H9 (cell line): ENCODE measurements around the gene RSPH9. TPM values are rescaled to one million over a fixed set of nuclear protein-coding genes. Genes with fewer than 3 reads are reported as not detected.

Experiments used
- DNase-seq: peaks from one replicate; pipeline ENCODE4 v3.0.0-alpha.2; 2017
- H2AFZ ChIP-seq: one replicate; pipeline ENCODE4 v1.6.1; 2013; ENCODE audit warnings: mild to moderate bottlenecking, low read length, control low read depth, moderate library complexity
- H2AK5ac ChIP-seq: 2 replicates; pipeline ENCODE4 v1.6.1; 2013; ENCODE audit warnings: low read length, control low read depth, mixed read lengths; ENCODE audit not compliant: insufficient read length
- H2BK120ac ChIP-seq: one replicate; pipeline ENCODE4 v1.6.1; 2013; ENCODE audit warnings: low read depth, mild to moderate bottlenecking, low read length, control low read depth, inconsistent platforms; ENCODE audit not compliant: poor library complexity, severe bottlenecking
- H2BK12ac ChIP-seq: 2 replicates; pipeline ENCODE4 v1.6.1; 2013; ENCODE audit warnings: low read length, control low read depth, mixed read lengths, low read depth; ENCODE audit not compliant: insufficient read length
- H2BK15ac ChIP-seq: 2 replicates; pipeline ENCODE4 v1.6.1; 2013; ENCODE audit warnings: low read depth, low read length, control low read depth
- H2BK20ac ChIP-seq: one replicate; pipeline ENCODE4 v1.6.1; 2013; ENCODE audit warnings: low read depth, mild to moderate bottlenecking, low read length, control low read depth, inconsistent platforms; ENCODE audit not compliant: poor library complexity, severe bottlenecking
- H2BK5ac ChIP-seq: 2 replicates; pipeline ENCODE4 v1.6.1; 2013; ENCODE audit warnings: low read length, control low read depth, mixed read lengths; ENCODE audit not compliant: insufficient read length
- H3K14ac ChIP-seq: 2 replicates; pipeline ENCODE4 v1.6.1; 2013; ENCODE audit warnings: low read length, control low read depth; ENCODE audit not compliant: insufficient read depth
- H3K18ac ChIP-seq: 2 replicates; pipeline ENCODE4 v1.6.1; 2013; ENCODE audit warnings: low read depth, mild to moderate bottlenecking, mixed read lengths, low read length, control low read depth; ENCODE audit not compliant: insufficient read length
- H3K23ac ChIP-seq: 2 replicates; pipeline ENCODE4 v1.6.1; 2013; ENCODE audit warnings: low read length, control low read depth, mixed read lengths, low read depth; ENCODE audit not compliant: insufficient read length
- H3K23me2 ChIP-seq: 2 replicates; pipeline ENCODE4 v1.6.1; 2013; ENCODE audit warnings: low read depth, mild to moderate bottlenecking, mixed read lengths, low read length, control low read depth; ENCODE audit not compliant: insufficient read length, poor library complexity, severe bottlenecking
- H3K27ac ChIP-seq: 2 replicates; pipeline ENCODE4 v1.5.1; 2013; ENCODE audit warnings: low read length, control low read depth, mixed read lengths, low read depth; ENCODE audit not compliant: insufficient read length
- H3K27me3 ChIP-seq: 2 replicates; pipeline ENCODE4 v1.6.1; 2013; ENCODE audit warnings: low read length, control low read depth, inconsistent platforms; ENCODE audit not compliant: insufficient read depth
- H3K4ac ChIP-seq: 2 replicates; pipeline ENCODE4 v1.6.1; 2013; ENCODE audit warnings: low read depth, mild to moderate bottlenecking, control low read depth, inconsistent platforms, low read length, moderate library complexity
- H3K4me1 ChIP-seq: 2 replicates; pipeline ENCODE4 v1.6.1; 2013; ENCODE audit warnings: low read length, control low read depth, inconsistent platforms; ENCODE audit not compliant: insufficient read depth
- H3K4me2 ChIP-seq: 2 replicates; pipeline ENCODE4 v1.6.1; 2013; ENCODE audit warnings: low read length, control low read depth, mixed read lengths; ENCODE audit not compliant: insufficient read length, insufficient read depth
- H3K56ac ChIP-seq: 2 replicates; pipeline ENCODE4 v1.6.1; 2013; ENCODE audit warnings: low read depth, mild to moderate bottlenecking, mixed read lengths, low read length, control low read depth; ENCODE audit not compliant: insufficient read length
- H3K79me1 ChIP-seq: 2 replicates; pipeline ENCODE4 v1.6.1; 2013; ENCODE audit warnings: low read depth, mild to moderate bottlenecking, moderate library complexity, low read length, control low read depth, inconsistent platforms; ENCODE audit not compliant: insufficient read depth, poor library complexity, severe bottlenecking
- H3K79me2 ChIP-seq: 2 replicates; pipeline ENCODE4 v1.6.1; 2013; ENCODE audit warnings: low read length, control low read depth, inconsistent platforms; ENCODE audit not compliant: insufficient read depth
- H3K9ac ChIP-seq: 2 replicates; pipeline ENCODE4 v1.6.1; 2013; ENCODE audit warnings: low read length, control low read depth, mixed read lengths; ENCODE audit not compliant: insufficient read length; ENCODE audit errors: extremely low read depth
- H3K9me3 ChIP-seq: one replicate; pipeline ENCODE4 v1.6.1; 2013; ENCODE audit warnings: low read depth, low read length, inconsistent platforms; ENCODE audit not compliant: control insufficient read depth
- H3T11ph ChIP-seq: one replicate; pipeline ENCODE4 v1.6.1; 2013; ENCODE audit warnings: mild to moderate bottlenecking, low read length, control low read depth, inconsistent platforms
- H4K20me1 ChIP-seq: one replicate; pipeline ENCODE4 v1.6.1; 2013; ENCODE audit not compliant: control insufficient read depth, insufficient read length, insufficient read depth
- H4K5ac ChIP-seq: 2 replicates; pipeline ENCODE4 v1.6.1; 2013; ENCODE audit warnings: low read depth, mild to moderate bottlenecking, mixed read lengths, low read length, control low read depth; ENCODE audit not compliant: insufficient read length
- H4K8ac ChIP-seq: replicated peaks from 2 replicates; pipeline ENCODE4 v1.6.1; 2013; ENCODE audit warnings: low read length, control low read depth, mixed read lengths, low read depth; ENCODE audit not compliant: insufficient read length
- H4K91ac ChIP-seq: 2 replicates; pipeline ENCODE4 v1.6.1; 2013; ENCODE audit warnings: low read depth, mild to moderate bottlenecking, moderate library complexity, mixed read lengths, low read length, control low read depth; ENCODE audit not compliant: insufficient read length
- H3K27ac Mint-ChIP-seq, 3 experiments: 2 replicates in 2 of 3; 3 replicates in 1 of 3; pipeline ENCODE4 v1.8.0; 2020 to 2021; ENCODE audit warnings: mixed read lengths in 3 of 3, mild to moderate bottlenecking in 1 of 3, moderate library complexity in 1 of 3
- H3K27me3 Mint-ChIP-seq: 2 replicates; pipeline ENCODE4 v1.8.0; 2021; ENCODE audit warnings: low read depth, mild to moderate bottlenecking, moderate library complexity, mixed read lengths
- H3K36me3 Mint-ChIP-seq, 3 experiments: 2 replicates in 2 of 3; 3 replicates in 1 of 3; pipeline ENCODE4 v1.8.0; 2020 to 2021; ENCODE audit warnings: low read depth in 3 of 3, mixed read lengths in 3 of 3; ENCODE audit not compliant: insufficient read depth in 1 of 3
- H3K4me1 Mint-ChIP-seq, 2 experiments: 2 replicates each; pipeline ENCODE4 v1.8.0; 2020; ENCODE audit warnings: mixed read lengths in 2 of 2
- H3K4me3 Mint-ChIP-seq, 2 experiments: 2 replicates in 1 of 2; 3 replicates in 1 of 2; pipeline ENCODE4 v1.8.0; 2020 to 2021; ENCODE audit warnings: mild to moderate bottlenecking in 2 of 2, mixed read lengths in 2 of 2, moderate library complexity in 1 of 2
- H3K9me3 Mint-ChIP-seq, 2 experiments: 2 replicates in 1 of 2; 3 replicates in 1 of 2; pipeline ENCODE4 v1.8.0; 2020; ENCODE audit warnings: mild to moderate bottlenecking in 2 of 2, mixed read lengths in 2 of 2, moderate library complexity in 1 of 2
- whole genome bisulfite sequencing: extraction: QIAGEN DNeasy Blood & Tissue Kit; methylation state at CpG from one replicate; pipeline ENCODE4 v1.1.7; 2013; ENCODE audit warnings: missing lambda C conversion rate, low lambda C conversion rate, mixed read lengths; ENCODE audit not compliant: insufficient read length; ENCODE audit errors: extremely low coverage; 5-methylcytosine and 5-hydroxymethylcytosine counted together
- total RNA-seq: library from RNA; stranded (reverse); gene quantifications from 2 replicates; pipeline ENCODE4 v1.2.1, GENCODE V29; 2021
- TF ChIP-seq, protein P1 (sequence below): fragments of 200-600 bp; sonication (generic); conservative IDR thresholded peaks from 3 replicates; pipeline ENCODE4 v1.8.0; 2021; ENCODE audit warnings: antibody characterized with exemption, mild to moderate bottlenecking

Gene RSPH9
- total RNA-seq, 1 experiment from 2014 or later, result 0.39 TPM

DNA sequence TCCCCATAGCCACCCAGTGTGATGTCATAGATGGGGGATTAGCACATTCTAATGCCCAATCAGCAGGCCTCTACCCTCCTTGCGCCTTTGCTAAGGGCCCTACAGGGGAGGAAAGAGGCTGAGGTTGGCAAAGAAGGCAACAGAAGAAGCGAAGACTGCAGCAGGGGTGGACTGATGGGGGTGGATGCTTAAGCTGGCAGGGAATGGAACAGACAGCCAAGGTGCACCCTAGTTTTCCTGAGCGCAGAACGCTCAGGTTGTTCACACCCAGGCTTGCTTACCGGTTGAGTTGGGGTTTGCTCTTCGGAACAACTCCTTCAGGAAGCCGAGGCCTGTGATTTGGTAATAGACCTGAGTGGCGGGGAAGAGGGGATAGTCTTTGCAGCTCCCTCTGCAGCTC, 30.1 kb downstream of the RSPH9 start:
- H3K14ac ChIP-seq, result no peak overlapping the region
- no CpG with 5 or more reads among the region's 8 CpGs for WGBS
- H2BK12ac ChIP-seq, result no peak overlapping the region
- Mint-ChIP-seq H3K4me3 (no peak overlapping the region), H3K36me3 (peaks cover 43 to 85% (median 64%) of the 10 kb centered on the region in 3 experiments), H3K27me3 (no peaks in the 10 kb centered on the region), H3K4me1 (peaks cover 3 to 7% of the 10 kb centered on the region in 2 experiments), H3K27ac (no peak overlapping the region; a peak in 1 of 7 replicates), H3K9me3 (no peaks in the 10 kb centered on the region)
- no peaks in the 10 kb centered on the region for H3K79me2 ChIP-seq
- H3T11ph ChIP-seq, result no peak overlapping the region
- no peak overlapping the region for H3K56ac ChIP-seq
- no peaks in the 10 kb centered on the region for H4K20me1 ChIP-seq
- no peak overlapping the region for H4K5ac ChIP-seq
- H2AFZ ChIP-seq, result no peak overlapping the region
- no peak overlapping the region for H3K9ac ChIP-seq
- H3K18ac ChIP-seq, result no peak overlapping the region
- H2BK15ac ChIP-seq, result no peak overlapping the region
- no peak overlapping the region for H3K27ac ChIP-seq
- TF ChIP-seq, protein P1, sequence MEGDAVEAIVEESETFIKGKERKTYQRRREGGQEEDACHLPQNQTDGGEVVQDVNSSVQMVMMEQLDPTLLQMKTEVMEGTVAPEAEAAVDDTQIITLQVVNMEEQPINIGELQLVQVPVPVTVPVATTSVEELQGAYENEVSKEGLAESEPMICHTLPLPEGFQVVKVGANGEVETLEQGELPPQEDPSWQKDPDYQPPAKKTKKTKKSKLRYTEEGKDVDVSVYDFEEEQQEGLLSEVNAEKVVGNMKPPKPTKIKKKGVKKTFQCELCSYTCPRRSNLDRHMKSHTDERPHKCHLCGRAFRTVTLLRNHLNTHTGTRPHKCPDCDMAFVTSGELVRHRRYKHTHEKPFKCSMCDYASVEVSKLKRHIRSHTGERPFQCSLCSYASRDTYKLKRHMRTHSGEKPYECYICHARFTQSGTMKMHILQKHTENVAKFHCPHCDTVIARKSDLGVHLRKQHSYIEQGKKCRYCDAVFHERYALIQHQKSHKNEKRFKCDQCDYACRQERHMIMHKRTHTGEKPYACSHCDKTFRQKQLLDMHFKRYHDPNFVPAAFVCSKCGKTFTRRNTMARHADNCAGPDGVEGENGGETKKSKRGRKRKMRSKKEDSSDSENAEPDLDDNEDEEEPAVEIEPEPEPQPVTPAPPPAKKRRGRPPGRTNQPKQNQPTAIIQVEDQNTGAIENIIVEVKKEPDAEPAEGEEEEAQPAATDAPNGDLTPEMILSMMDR, result no peak
- no peaks in the 10 kb centered on the region; the same call in 1 of the 2 replicates for H3K27me3 ChIP-seq
- H3K4me1 ChIP-seq, result no peaks in the 10 kb centered on the region
- H4K91ac ChIP-seq, result no peak overlapping the region
- no peaks in the 10 kb centered on the region for H3K9me3 ChIP-seq
- no peak overlapping the region for H2AK5ac ChIP-seq
- no peak overlapping the region for H3K4me2 ChIP-seq
- H4K8ac ChIP-seq, result no peak overlapping the region
- H3K23me2 ChIP-seq, result no peaks in the 10 kb centered on the region
- H2BK20ac ChIP-seq, result no peak overlapping the region
- no peak overlapping the region for H3K23ac ChIP-seq
- no peak for DNase-seq
- no peaks in the 10 kb centered on the region for H3K79me1 ChIP-seq
- no peak overlapping the region for H3K4ac ChIP-seq
- no peak overlapping the region for H2BK120ac ChIP-seq
- no peak overlapping the region for H2BK5ac ChIP-seq
